Measurements from ENCODE around the gene PAK4.
"Not testable (repeated sequence)": the region's sequence is repeated elsewhere in the genome, so short reads cannot be mapped to it uniquely, and the experiment has no call there.

PAK4 gene

GRCh38 chr19:39211731-39212374, 86.3 kb downstream of the PAK4 start:
- no peak for DNase-seq (ENCODE audit: extremely low spot score)
- TF ChIP-seq, protein P1, sequence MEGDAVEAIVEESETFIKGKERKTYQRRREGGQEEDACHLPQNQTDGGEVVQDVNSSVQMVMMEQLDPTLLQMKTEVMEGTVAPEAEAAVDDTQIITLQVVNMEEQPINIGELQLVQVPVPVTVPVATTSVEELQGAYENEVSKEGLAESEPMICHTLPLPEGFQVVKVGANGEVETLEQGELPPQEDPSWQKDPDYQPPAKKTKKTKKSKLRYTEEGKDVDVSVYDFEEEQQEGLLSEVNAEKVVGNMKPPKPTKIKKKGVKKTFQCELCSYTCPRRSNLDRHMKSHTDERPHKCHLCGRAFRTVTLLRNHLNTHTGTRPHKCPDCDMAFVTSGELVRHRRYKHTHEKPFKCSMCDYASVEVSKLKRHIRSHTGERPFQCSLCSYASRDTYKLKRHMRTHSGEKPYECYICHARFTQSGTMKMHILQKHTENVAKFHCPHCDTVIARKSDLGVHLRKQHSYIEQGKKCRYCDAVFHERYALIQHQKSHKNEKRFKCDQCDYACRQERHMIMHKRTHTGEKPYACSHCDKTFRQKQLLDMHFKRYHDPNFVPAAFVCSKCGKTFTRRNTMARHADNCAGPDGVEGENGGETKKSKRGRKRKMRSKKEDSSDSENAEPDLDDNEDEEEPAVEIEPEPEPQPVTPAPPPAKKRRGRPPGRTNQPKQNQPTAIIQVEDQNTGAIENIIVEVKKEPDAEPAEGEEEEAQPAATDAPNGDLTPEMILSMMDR (IDR thresholded peaks at IDR 0.05; ENCODE audit: control extremely low read depth, extremely low read depth, low read depth, missing control alignments): no peak
- CTCF ChIA-PET: interaction anchor here (1.3 to 1.4 kb wide), 3 partner anchors 11 to 200 kb away, joined by 3 to 4 read pairs (median 3); partner anchors contain the start of gene PLEKHG2
- POLR2A ChIA-PET: no interaction called here

DNA sequence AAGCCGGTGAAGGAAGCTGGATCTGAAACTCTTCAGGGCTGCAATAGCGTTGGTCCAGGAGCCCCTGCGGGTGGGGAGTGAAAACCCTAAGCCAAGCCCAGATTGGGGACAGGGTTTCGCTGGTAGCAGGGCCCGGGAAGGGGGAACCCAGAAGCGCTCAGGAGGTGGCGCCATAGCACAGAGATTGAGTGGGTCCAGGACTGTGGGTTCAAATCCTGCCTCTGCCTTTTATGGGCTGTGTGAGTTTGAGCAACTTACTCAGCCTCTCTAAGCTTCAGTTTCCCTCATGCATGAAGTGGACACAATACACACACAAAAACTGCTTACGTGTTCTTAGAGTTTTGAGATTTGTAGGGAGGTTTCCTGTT, 86.8 kb downstream of the PAK4 start:
- CTCF ChIA-PET: interaction anchor here (1.3 to 1.4 kb wide), 4 partner anchors 11 to 251 kb away, joined by 3 to 4 read pairs (median 3); partner anchors contain the start of gene PLEKHG2
- POLR2A ChIA-PET: no interaction called here
- DNase-seq (ENCODE audit: extremely low spot score): no peak
- TF ChIP-seq, protein P1 (IDR thresholded peaks at IDR 0.05; ENCODE audit: control extremely low read depth, extremely low read depth, low read depth, missing control alignments): peak; percentile 46

DNA sequence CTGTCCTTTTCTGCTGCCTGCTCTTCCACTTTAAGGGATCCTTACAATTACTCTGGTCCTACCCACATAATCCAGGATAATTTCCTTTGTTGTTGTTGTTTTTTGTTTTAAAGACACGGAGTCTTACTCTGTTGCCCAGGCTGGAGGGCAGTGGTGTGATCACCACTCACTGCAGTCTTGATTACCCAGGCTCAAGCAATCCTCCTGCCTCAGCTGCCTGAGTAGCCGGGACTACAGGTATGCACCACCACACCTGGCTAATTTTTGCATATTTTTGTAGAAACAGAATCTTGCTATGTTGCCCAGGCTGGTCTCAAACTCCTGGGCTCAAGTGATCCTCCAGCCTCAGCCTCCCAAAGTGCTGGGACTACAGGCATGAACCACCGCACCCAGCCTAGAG, 89.7 kb downstream of the PAK4 start:
- CTCF ChIA-PET: interaction anchor here (0.8 kb wide), 1 partner anchor 38 kb away, joined by 3 read pairs; no protein-coding TSS in a partner anchor
- POLR2A ChIA-PET: not testable (repeated sequence)

GRCh38 chr19:39217094-39217493, 91.5 kb downstream of the PAK4 start:
- ChIA-PET CTCF (interaction anchor here (0.8 to 1.2 kb wide), 2 partner anchors 10 to 95 kb away, joined by 3 read pairs; no protein-coding TSS in a partner anchor), POLR2A (no interaction called here)
- no peak for DNase-seq (ENCODE audit: extremely low spot score)
- TF ChIP-seq, protein P1 (IDR thresholded peaks at IDR 0.05; ENCODE audit: control extremely low read depth, extremely low read depth, low read depth, missing control alignments): no peak

More for the DNA sequence above, 89.7 kb downstream of the PAK4 start:
- DNase-seq (ENCODE audit: extremely low spot score): not testable (repeated sequence)

DNA sequence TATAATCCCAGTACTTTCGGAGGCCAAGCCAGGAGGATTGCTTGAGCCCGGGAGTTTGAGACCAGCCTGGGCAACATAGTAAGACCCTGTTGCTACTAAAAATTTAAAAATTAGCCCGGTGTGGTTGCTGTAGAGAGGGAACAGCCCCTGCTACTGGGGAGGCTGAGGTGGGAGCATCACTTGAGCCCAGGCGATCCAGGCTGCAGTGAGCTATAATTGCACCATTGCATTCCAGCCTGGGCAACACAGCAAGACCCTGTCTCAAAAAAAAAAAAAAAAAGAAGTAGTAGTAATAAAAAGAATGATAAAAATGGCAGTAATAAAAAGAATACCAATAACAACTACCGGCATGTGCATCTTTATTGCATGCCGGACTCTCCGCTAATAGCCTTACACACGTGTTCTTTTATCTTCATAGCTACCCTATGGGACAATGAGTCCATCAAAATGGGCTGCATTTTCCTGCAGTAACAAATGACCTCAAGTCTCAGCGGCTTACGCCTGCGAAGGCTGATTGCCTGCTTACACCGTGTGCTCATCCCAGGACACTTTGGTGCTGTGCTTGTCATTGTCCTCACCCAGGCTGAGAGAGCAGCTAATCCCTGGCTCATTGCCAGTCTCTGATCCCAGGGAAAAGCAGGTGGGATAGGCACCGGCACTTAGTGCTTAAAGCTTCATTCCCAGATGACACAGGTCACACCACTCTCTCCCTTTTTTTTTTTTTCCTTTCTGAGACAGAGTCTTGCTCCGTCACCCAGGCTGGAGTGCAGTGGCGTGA, 92.8 kb downstream of the PAK4 start:
- ChIA-PET CTCF (no interaction called here), POLR2A (no interaction called here)
- TF ChIP-seq, protein P1 (IDR thresholded peaks at IDR 0.05; ENCODE audit: control extremely low read depth, extremely low read depth, low read depth, missing control alignments): no peak
- DNase-seq (ENCODE audit: extremely low spot score): no peak

DNA sequence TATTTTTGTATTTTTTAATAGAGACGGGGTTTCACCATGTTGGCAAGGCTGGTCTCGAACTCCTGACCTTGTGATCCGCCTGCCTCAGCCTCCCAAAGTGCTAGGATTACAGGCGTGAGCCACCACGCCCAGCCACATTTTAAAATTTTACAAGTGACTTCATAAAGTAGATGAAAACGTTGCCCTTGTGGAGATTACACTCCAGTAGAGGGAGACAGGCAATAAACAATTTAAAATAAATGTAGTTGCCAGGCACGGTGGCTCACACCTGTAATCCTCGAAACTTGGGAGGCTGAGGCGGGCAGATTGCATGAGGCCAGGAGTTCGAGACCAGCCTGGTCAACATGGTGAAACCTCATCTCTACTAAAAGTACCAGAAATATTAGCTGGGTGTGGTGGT, 93.5 kb downstream of the PAK4 start:
- CTCF ChIA-PET; POLR2A ChIA-PET; DNase-seq (ENCODE audit: extremely low spot score): not testable (repeated sequence)

- DNase-seq (ENCODE audit: extremely low spot score): no peak
- ChIA-PET CTCF (interaction anchor here (1.5 kb wide), 1 partner anchor 11 kb away, joined by 3 read pairs; no protein-coding TSS in a partner anchor), POLR2A (no interaction called here)
- TF ChIP-seq, protein P1 (IDR thresholded peaks at IDR 0.05; ENCODE audit: control extremely low read depth, extremely low read depth, low read depth, missing control alignments): no peak
These were observed 98.2 kb downstream of the PAK4 start for GRCh38 chr19:39223703-39224279.

Data from GM10248 (cell line).